NB4 (cell line): ENCODE measurements around the gene OR51E2.

ENCODE experiments used
- DNase-seq: peaks from one replicate; pipeline ENCODE4 v3.0.0; 2010; ENCODE audit warnings: low read depth
- H3K4me3 ChIP-seq: one replicate; pipeline ENCODE4 v1.5.1; 2011; ENCODE audit warnings: mild to moderate bottlenecking, low read depth, low read length, moderate library complexity
- MYC ChIP-seq: IDR thresholded peaks from 2 replicates; pipeline ENCODE4 v1.6.1; 2011; ENCODE audit warnings: low read depth, low read length
- POLR2A ChIP-seq: IDR thresholded peaks from 2 replicates; pipeline ENCODE4 v1.6.1; 2011; ENCODE audit warnings: mild to moderate bottlenecking; ENCODE audit not compliant: insufficient read length; ENCODE audit errors: extremely low read depth
- TF ChIP-seq, protein P1 (sequence below): IDR thresholded peaks from 2 replicates; pipeline ENCODE4 v1.6.1; 2011; ENCODE audit warnings: low read depth, low read length
- TF ChIP-seq, protein P2 (sequence below): IDR thresholded peaks from one replicate; pipeline ENCODE4 v1.5.1; 2012; ENCODE audit warnings: low read depth, low read length

The OR51E2 gene

DNA sequence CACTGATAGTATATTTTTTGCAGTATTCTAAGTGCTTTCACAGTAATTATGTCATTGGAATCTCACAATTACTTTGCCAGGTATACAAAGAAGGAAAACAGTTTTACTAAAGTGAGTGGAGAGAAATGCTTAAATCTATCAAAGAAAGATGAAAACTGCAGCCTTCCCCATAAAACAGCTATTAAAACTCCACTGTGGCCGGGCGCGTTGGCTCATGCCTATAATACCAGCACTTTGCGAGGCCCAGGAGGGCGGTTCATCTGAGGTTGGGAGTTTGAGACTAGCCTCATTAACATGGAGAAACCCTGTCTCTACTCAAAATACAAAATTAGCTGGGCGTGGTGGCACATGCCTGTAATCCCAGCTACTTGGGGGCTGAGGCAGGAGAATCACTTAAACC, 34.8 kb downstream of the OR51E2 start:
- no peak for DNase-seq
- H3K4me3 ChIP-seq: no peak overlapping the region
- TF ChIP-seq, protein P1, sequence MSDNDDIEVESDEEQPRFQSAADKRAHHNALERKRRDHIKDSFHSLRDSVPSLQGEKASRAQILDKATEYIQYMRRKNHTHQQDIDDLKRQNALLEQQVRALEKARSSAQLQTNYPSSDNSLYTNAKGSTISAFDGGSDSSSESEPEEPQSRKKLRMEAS: no peak
- TF ChIP-seq MYC: no peak
- TF ChIP-seq POLR2A: no peak
- TF ChIP-seq, protein P2, sequence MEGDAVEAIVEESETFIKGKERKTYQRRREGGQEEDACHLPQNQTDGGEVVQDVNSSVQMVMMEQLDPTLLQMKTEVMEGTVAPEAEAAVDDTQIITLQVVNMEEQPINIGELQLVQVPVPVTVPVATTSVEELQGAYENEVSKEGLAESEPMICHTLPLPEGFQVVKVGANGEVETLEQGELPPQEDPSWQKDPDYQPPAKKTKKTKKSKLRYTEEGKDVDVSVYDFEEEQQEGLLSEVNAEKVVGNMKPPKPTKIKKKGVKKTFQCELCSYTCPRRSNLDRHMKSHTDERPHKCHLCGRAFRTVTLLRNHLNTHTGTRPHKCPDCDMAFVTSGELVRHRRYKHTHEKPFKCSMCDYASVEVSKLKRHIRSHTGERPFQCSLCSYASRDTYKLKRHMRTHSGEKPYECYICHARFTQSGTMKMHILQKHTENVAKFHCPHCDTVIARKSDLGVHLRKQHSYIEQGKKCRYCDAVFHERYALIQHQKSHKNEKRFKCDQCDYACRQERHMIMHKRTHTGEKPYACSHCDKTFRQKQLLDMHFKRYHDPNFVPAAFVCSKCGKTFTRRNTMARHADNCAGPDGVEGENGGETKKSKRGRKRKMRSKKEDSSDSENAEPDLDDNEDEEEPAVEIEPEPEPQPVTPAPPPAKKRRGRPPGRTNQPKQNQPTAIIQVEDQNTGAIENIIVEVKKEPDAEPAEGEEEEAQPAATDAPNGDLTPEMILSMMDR: no peak

DNA sequence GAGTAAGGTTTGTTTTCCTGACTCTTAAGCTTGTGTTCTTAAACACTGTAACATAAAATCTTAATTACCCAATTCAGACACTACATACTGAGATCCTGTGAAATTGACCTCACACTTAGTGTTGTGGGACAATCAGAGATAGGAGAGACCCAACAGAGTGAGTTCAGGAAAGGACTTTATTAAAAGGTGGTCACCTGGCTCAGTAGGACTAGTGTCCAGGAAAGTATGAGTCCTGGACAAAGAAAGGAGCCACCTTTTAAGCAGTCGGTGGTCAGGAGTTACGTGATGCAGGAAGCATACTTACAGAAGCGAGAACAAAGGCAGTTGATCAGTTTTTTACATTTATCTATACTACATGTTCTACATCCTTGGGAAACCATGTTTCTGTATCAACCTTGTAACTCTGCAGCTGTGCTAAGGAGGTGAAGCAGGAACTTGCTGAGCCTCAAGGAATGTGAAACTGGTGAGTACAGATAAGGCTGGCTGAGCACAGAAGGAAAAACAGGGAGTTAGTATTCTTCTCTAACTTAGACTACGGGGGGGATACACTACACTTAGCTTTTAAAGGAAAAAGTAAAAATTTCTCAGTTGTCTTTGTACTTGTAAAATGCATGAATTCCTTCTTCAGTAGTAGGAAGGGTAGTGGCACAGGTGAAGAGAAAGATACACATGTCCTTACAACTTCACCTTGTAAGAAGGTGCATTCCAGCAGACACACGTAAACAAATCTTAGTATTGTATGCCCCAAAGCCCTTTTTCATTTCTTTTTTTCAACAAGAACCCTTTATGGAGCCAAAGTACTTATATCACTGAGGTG, 38.8 kb downstream of the OR51E2 start:
- TF ChIP-seq MYC (no peak), POLR2A (no peak)
- TF ChIP-seq, protein P2: no peak
- TF ChIP-seq, protein P1: no peak
- no peak overlapping the region for H3K4me3 ChIP-seq
- no peak for DNase-seq

DNA sequence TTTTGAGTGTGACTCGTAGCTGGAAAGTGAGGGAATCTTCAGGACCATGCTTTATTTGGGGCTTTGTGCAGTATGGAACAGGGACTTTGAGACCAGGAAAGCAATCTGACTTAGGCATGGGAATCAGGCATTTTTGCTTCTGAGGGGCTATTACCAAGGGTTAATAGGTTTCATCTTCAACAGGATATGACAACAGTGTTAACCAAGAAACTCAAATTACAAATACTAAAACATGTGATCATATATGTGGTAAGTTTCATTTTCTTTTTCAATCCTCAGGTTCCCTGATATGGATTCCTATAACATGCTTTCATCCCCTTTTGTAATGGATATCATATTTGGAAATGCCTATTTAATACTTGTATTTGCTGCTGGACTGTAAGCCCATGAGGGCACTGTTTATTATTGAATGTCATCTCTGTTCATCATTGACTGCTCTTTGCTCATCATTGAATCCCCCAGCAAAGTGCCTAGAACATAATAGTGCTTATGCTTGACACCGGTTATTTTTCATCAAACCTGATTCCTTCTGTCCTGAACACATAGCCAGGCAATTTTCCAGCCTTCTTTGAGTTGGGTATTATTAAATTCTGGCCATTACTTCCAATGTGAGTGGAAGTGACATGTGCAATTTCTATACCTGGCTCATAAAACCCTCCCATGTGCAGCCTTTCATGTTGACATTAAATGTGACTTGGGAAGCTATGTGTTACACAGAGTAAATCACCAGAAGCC, 42.9 kb downstream of the OR51E2 start:
- DNase-seq: no peak
- TF ChIP-seq, protein P1: no peak
- TF ChIP-seq, protein P2: no peak
- TF ChIP-seq POLR2A: no peak
- H3K4me3 ChIP-seq: no peak overlapping the region

DNA sequence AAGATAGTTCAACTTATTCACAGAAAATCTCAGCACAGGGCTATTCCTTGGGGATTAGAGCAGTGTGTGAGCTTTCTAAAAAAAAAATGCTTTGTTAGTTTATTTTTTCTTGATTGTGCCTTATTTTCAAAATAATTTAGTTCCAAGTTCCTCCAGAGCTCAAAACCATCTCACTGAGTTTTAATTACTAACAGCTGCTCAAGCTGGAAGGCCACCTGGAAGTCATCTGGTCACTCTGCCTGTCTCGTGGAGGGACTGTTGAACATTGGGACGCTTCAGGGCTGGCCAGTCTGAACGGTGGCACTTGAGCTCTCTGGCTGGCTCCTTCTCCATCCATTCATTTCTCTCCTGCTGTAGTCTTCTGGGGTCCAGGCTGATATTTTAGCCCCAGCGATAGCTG, 49.9 kb downstream of the OR51E2 start:
- DNase-seq: no peak
- no peak overlapping the region for H3K4me3 ChIP-seq
- TF ChIP-seq MYC (no peak), POLR2A (no peak)
- TF ChIP-seq, protein P2: no peak
- TF ChIP-seq, protein P1: no peak

DNA sequence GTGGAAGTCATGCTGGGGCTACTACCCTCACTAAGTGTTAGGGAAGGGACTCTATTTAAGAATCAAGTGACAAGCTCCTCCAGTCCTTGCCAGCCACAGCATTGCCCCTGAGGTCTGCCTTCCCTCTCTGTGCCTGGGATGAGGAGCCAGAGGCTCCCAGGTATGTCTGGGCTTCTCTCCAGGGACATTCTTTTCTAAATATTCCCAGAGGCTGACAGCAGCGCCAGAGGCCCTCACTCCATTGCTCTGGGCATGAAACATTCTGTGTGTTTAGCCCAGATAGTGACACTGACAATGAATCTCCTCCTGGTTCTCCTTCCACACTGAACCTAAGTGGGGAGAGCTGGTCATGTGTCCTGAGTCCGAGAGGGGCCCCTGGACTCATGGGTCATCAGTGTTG, 51.7 kb downstream of the OR51E2 start:
- DNase-seq: no peak
- TF ChIP-seq, protein P2: no peak
- H3K4me3 ChIP-seq: no peak overlapping the region

DNA sequence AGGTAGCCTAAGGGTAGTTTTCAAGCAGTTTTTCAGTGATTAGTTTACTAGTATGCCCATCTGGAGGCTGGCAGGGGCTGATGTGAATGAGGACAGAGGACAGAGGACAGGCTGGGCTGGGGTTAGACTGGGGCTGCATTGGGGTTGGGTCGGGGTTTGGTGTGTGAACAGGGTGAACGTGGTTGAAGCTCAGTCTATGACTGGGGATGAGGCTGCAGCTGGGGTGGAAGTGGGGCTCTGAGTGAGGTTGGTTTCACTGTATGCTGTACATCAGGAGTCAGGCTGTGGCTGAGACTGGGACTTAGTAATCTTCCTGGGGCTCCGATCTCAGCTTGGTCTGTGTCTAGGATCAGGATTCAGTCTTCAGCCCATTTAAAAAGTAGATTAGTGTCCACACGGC, 53.4 kb downstream of the OR51E2 start:
- DNase-seq: no peak
- no peak overlapping the region for H3K4me3 ChIP-seq
- TF ChIP-seq, protein P1: no peak
- TF ChIP-seq, protein P2: no peak
- TF ChIP-seq MYC: no peak
- no peak for TF ChIP-seq POLR2A
